GM19328 (cell line): ENCODE measurements around the gene NREP.

ENCODE experiments used
- ATAC-seq: cut with Tn5 transposase; IDR thresholded peaks from one replicate; pipeline ENCODE4 v1.9.1; 2021; ENCODE audit warnings: mild to moderate bottlenecking, moderate library complexity; ENCODE audit not compliant: unreplicated experiment

Gene NREP

GRCh38 chr5:111756581-111757354 is at the start of gene NREP:
Gene NREP, minus strand, starts transcription at chr5:111757194. Its CDS starts 1,422 bp downstream, at chr5:111755772.
- no peak for ATAC-seq

- ATAC-seq = no peak
Observed at GRCh38 chr5:111806753-111807152, 49.8 kb upstream of the NREP start.

- ATAC-seq = no peak
Observed at GRCh38 chr5:111806156-111806555, 49.2 kb upstream of the NREP start.

- ATAC-seq = no peak
Observed at GRCh38 chr5:111805071-111805470, 48.1 kb upstream of the NREP start.

- no peak for ATAC-seq
Observed at GRCh38 chr5:111800351-111800750, 43.4 kb upstream of the NREP start.

GRCh38 chr5:111795142-111795541 is 38.1 kb upstream of the NREP start:
- ATAC-seq = no peak

GRCh38 chr5:111792471-111793058 is 35.6 kb upstream of the NREP start:
- ATAC-seq = no peak

- ATAC-seq = no peak
Observed at GRCh38 chr5:111790295-111790694, 33.3 kb upstream of the NREP start.

- no peak for ATAC-seq
Observed at GRCh38 chr5:111787006-111787405, 30.0 kb upstream of the NREP start.

GRCh38 chr5:111784491-111785181 is 27.6 kb upstream of the NREP start:
- ATAC-seq = no peak

- no peak for ATAC-seq
Observed at GRCh38 chr5:111783537-111783936, 26.5 kb upstream of the NREP start.

- ATAC-seq = no peak
Observed at GRCh38 chr5:111782216-111782615, 25.2 kb upstream of the NREP start.

- ATAC-seq = no peak
Observed at GRCh38 chr5:111781200-111781599, 24.2 kb upstream of the NREP start.

- ATAC-seq = no peak
Observed at GRCh38 chr5:111779922-111780292, 22.9 kb upstream of the NREP start.

- no peak for ATAC-seq
Observed at GRCh38 chr5:111779260-111779921, 22.4 kb upstream of the NREP start.

GRCh38 chr5:111776913-111777781 is 20.2 kb upstream of the NREP start:
- no peak for ATAC-seq

- ATAC-seq = no peak
Observed at GRCh38 chr5:111775224-111775623, 18.2 kb upstream of the NREP start.

GRCh38 chr5:111774525-111774924 is 17.5 kb upstream of the NREP start:
- no peak for ATAC-seq

- no peak for ATAC-seq
Observed at GRCh38 chr5:111772456-111773122, 15.6 kb upstream of the NREP start.

- no peak for ATAC-seq
Observed at GRCh38 chr5:111769541-111769940, 12.5 kb upstream of the NREP start.
